Neural crest cell (in vitro differentiated cells): ENCODE data around the gene RCHY1. TPM values are rescaled to one million over a fixed set of nuclear protein-coding genes. Genes with fewer than 3 reads are reported as not detected.
"Not testable (repeated sequence)": the region's sequence is repeated elsewhere in the genome, so short reads cannot be mapped to it uniquely, and the experiment has no call there.

Experiments used
- DNase-seq: peaks from one replicate; pipeline ENCODE4 v3.0.0; 2021; ENCODE audit warnings: low read depth, mixed read lengths, low spot score
- H3K27ac Mint-ChIP-seq: one replicate; pipeline ENCODE4 v1.8.0; 2021; ENCODE audit warnings: mild to moderate bottlenecking, mixed read lengths; ENCODE audit not compliant: unreplicated experiment
- H3K27me3 Mint-ChIP-seq: 2 replicates; pipeline ENCODE4 v1.8.0; 2021; ENCODE audit warnings: low read depth, mild to moderate bottlenecking, mixed read lengths
- H3K36me3 Mint-ChIP-seq: 2 replicates; pipeline ENCODE4 v1.8.0; 2021; ENCODE audit warnings: low read depth, mild to moderate bottlenecking, mixed read lengths
- H3K4me1 Mint-ChIP-seq: 2 replicates; pipeline ENCODE4 v1.8.0; 2021; ENCODE audit warnings: mixed read lengths
- H3K4me3 Mint-ChIP-seq: one replicate; pipeline ENCODE4 v1.8.0; 2021; ENCODE audit warnings: mild to moderate bottlenecking, mixed read lengths
- H3K9me3 Mint-ChIP-seq: 2 replicates; pipeline ENCODE4 v1.8.0; 2021; ENCODE audit warnings: mixed read lengths
- CTCF ChIP-seq: fragments of 200-600 bp; sonication (generic); conservative IDR thresholded peaks from 2 replicates; pipeline ENCODE4 v1.5.0; 2021; ENCODE audit warnings: antibody characterized with exemption, mild to moderate bottlenecking
- total RNA-seq: library from RNA; stranded (reverse); gene quantifications from 2 replicates; pipeline ENCODE4 v1.2.1, GENCODE V29; 2021

RCHY1 gene
- total RNA-seq, 1 donor from 2014 or later, result 32.6 TPM

GRCh38 chr4:75525910-75526309, 11.7 kb upstream of the RCHY1 start:
- Mint-ChIP-seq H3K27me3 (no peaks in the 10 kb centered on the region), H3K4me3 (no peak overlapping the region), H3K27ac (no peak overlapping the region), H3K36me3 (peaks cover 23% of the 10 kb centered on the region), H3K4me1 (peaks cover under 1% of the 10 kb centered on the region), H3K9me3 (peaks cover 4% of the 10 kb centered on the region)
- no peak for TF ChIP-seq CTCF
- DNase-seq, result no peak

- Mint-ChIP-seq H3K36me3 (peaks cover 24% of the 10 kb centered on the region), H3K9me3 (peaks cover 3% of the 10 kb centered on the region)
Observed at GRCh38 chr4:75525086-75525485, 10.9 kb upstream of the RCHY1 start.

GRCh38 chr4:75519452-75519851, 5.2 kb upstream of the RCHY1 start:
- not testable (repeated sequence) for H3K27ac Mint-ChIP-seq, H3K4me3 Mint-ChIP-seq, H3K9me3 Mint-ChIP-seq, DNase-seq, H3K27me3 Mint-ChIP-seq
- peaks cover 18% of the 10 kb centered on the region for H3K4me1 Mint-ChIP-seq
- peaks cover 28% of the 10 kb centered on the region for H3K36me3 Mint-ChIP-seq

More at GRCh38 chr4:75525086-75525485, 10.9 kb upstream of the RCHY1 start:
- no peaks in the 10 kb centered on the region for H3K27me3 Mint-ChIP-seq
- H3K27ac Mint-ChIP-seq, result no peak overlapping the region
- H3K4me1 Mint-ChIP-seq, result peaks cover 5% of the 10 kb centered on the region
- no peak for TF ChIP-seq CTCF
- H3K4me3 Mint-ChIP-seq, result no peak overlapping the region
- no peak for DNase-seq

- peak overlapping the region; percentile 42 for H3K4me3 Mint-ChIP-seq
- TF ChIP-seq CTCF, result no peak
- DNase-seq, result no peak
- H3K27me3 Mint-ChIP-seq, result no peaks in the 10 kb centered on the region
- no peak overlapping the region for H3K27ac Mint-ChIP-seq
- peaks cover 27% of the 10 kb centered on the region for H3K36me3 Mint-ChIP-seq
- H3K4me1 Mint-ChIP-seq, result peaks cover 23% of the 10 kb centered on the region
- peaks cover 3% of the 10 kb centered on the region for H3K9me3 Mint-ChIP-seq
Observed at GRCh38 chr4:75516144-75516543, 1.9 kb upstream of the RCHY1 start.

- Mint-ChIP-seq H3K4me3 (no peak overlapping the region), H3K27me3 (no peaks in the 10 kb centered on the region), H3K36me3 (peaks cover 22% of the 10 kb centered on the region), H3K9me3 (peaks cover 2% of the 10 kb centered on the region), H3K27ac (peak overlapping the region; percentile 36), H3K4me1 (peaks cover 22% of the 10 kb centered on the region)
- DNase-seq, result no peak
- TF ChIP-seq CTCF, result no peak
Observed at GRCh38 chr4:75514949-75515612, 878 bp upstream of the RCHY1 start.

- Mint-ChIP-seq H3K27ac (peak overlapping the region; percentile 36), H3K36me3 (peaks cover 20% of the 10 kb centered on the region), H3K4me3 (no peak overlapping the region), H3K4me1 (peaks cover 31% of the 10 kb centered on the region), H3K9me3 (peaks cover 4% of the 10 kb centered on the region), H3K27me3 (no peaks in the 10 kb centered on the region)
- peak; percentile 3 for DNase-seq
- no peak for TF ChIP-seq CTCF
Observed at GRCh38 chr4:75513526-75514130, 575 bp downstream of the RCHY1 start.
